MM.1S (cell line): ENCODE results near the gene MMP15.
"Not testable (repeated sequence)": the region's sequence is repeated elsewhere in the genome, so short reads cannot be mapped to it uniquely, and the experiment has no call there.

Experiments
- EZH2 ChIP-seq: fragments of 300-600 bp; sonication (generic); optimal IDR thresholded peaks from 2 replicates; pipeline ENCODE3; 2017; ENCODE audit warnings: low read depth, mild to moderate bottlenecking, antibody characterized with exemption, low read length, mixed read lengths
- TF ChIP-seq, protein P1 (sequence below): fragments of 300-600 bp; sonication (generic); IDR thresholded peaks from 2 replicates; pipeline ENCODE4 v1.5.1; 2016; ENCODE audit warnings: antibody characterized with exemption, low read length, mixed read lengths

DNA sequence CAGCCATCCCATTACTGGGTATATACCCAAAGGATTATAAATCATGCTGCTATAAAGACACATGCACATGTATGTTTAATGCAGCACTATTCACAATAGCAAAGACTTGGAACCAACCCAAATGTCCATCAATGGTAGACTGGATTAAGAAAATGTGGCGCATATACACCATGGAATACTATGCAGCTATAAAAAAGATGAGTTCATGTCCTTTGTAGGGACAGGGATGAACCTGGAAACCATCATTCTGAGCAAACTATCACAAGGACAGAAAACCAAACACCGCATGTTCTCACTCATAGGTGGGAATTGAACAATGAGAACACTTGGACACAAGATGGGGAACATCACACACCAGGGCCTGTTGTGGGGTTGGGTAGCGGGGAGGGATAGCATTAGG is 64.8 kb downstream of the MMP15 start:
- TF ChIP-seq EZH2, result not testable (repeated sequence)
- TF ChIP-seq, protein P1, sequence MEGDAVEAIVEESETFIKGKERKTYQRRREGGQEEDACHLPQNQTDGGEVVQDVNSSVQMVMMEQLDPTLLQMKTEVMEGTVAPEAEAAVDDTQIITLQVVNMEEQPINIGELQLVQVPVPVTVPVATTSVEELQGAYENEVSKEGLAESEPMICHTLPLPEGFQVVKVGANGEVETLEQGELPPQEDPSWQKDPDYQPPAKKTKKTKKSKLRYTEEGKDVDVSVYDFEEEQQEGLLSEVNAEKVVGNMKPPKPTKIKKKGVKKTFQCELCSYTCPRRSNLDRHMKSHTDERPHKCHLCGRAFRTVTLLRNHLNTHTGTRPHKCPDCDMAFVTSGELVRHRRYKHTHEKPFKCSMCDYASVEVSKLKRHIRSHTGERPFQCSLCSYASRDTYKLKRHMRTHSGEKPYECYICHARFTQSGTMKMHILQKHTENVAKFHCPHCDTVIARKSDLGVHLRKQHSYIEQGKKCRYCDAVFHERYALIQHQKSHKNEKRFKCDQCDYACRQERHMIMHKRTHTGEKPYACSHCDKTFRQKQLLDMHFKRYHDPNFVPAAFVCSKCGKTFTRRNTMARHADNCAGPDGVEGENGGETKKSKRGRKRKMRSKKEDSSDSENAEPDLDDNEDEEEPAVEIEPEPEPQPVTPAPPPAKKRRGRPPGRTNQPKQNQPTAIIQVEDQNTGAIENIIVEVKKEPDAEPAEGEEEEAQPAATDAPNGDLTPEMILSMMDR, result not testable (repeated sequence)
